ENCODE results near the gene BRSK1. TPM values are rescaled to one million over a fixed set of nuclear protein-coding genes. Genes with fewer than 3 reads are reported as not detected.

Gene BRSK1
- total RNA-seq (2016; rRNA removed; fragmentation: Illumina TruSeq; extraction: Trizol) (0.18 TPM in 1 of 2 replicates, not detected in the other), polyA plus RNA-seq (2011; rRNA removed) (1.2 and 1.9 TPM in 2 replicates), polyA minus RNA-seq (2011; rRNA and poly(A)+ RNA removed; ENCODE audit: low replicate concordance) (0.72 and 1.3 TPM in 2 replicates), Bru-seq, nascent RNA (percentile 18 among the genes with signal in this experiment), BruChase-seq, experiment 1, labeled RNA remaining after a 6-hour chase (percentile 17 among the genes with signal in this experiment), BruChase-seq, experiment 2, labeled RNA remaining after a 2-hour chase (percentile 14 among the genes with signal in this experiment)
- total RNA-seq (2016; cell fraction: cytosol; rRNA removed; fragmentation: Illumina TruSeq; extraction: Trizol; ENCODE audit: low read depth), result not detected in 2 replicates
- 0.19 TPM in 1 of 2 replicates, not detected in the other for total RNA-seq (2016; cell fraction: insoluble cytoplasmic fraction; rRNA removed; fragmentation: Illumina TruSeq; extraction: Trizol)
- 0.10 and 0.25 TPM in 2 replicates for total RNA-seq (2016; cell fraction: membrane; rRNA removed; fragmentation: Illumina TruSeq; extraction: Trizol)
- 0.60 TPM in 1 of 2 replicates, not detected in the other for total RNA-seq (2016; cell fraction: nucleus; rRNA removed; fragmentation: Illumina TruSeq; extraction: Trizol)
- polyA plus RNA-seq (2011; cell fraction: cytosol; rRNA removed), result 0.75 and 1.1 TPM in 2 replicates
- polyA plus RNA-seq (2011; cell fraction: nucleus; rRNA removed), result 8.1 and 12.7 TPM in 2 replicates
- 0.74 and 1.1 TPM in 2 replicates for polyA plus RNA-seq (2012)
- polyA plus RNA-seq (2016; cell fraction: cytosol; fragmentation: Illumina TruSeq; extraction: Trizol; ENCODE audit: low read depth), result 0.14 and 0.17 TPM in 2 replicates
- 0.20 and 0.44 TPM in 2 replicates for polyA plus RNA-seq (2016; cell fraction: insoluble cytoplasmic fraction; fragmentation: Illumina TruSeq; extraction: Trizol; ENCODE audit: low read depth)
- polyA plus RNA-seq (2016; cell fraction: membrane; fragmentation: Illumina TruSeq; extraction: Trizol; ENCODE audit: low read depth), result 0.09 and 0.25 TPM in 2 replicates
- polyA plus RNA-seq (2016; cell fraction: nucleus; fragmentation: Illumina TruSeq; extraction: Trizol; ENCODE audit: insufficient read depth, low read depth), result 0.68 and 0.79 TPM in 2 replicates
- not detected in 2 replicates for polyA minus RNA-seq (2011; cell fraction: cytosol; rRNA and poly(A)+ RNA removed)
- 1.0 and 1.2 TPM in 2 replicates for polyA minus RNA-seq (2011; cell fraction: nucleus; rRNA and poly(A)+ RNA removed)
- long read RNA-seq, experiment 1, result 0 reads
- long read RNA-seq, experiment 2, partial matches to known transcripts, result 1 of 2 reads
- long read RNA-seq, experiment 2, other reads (novel, unspliced or antisense), result 1 of 2 reads

DNA sequence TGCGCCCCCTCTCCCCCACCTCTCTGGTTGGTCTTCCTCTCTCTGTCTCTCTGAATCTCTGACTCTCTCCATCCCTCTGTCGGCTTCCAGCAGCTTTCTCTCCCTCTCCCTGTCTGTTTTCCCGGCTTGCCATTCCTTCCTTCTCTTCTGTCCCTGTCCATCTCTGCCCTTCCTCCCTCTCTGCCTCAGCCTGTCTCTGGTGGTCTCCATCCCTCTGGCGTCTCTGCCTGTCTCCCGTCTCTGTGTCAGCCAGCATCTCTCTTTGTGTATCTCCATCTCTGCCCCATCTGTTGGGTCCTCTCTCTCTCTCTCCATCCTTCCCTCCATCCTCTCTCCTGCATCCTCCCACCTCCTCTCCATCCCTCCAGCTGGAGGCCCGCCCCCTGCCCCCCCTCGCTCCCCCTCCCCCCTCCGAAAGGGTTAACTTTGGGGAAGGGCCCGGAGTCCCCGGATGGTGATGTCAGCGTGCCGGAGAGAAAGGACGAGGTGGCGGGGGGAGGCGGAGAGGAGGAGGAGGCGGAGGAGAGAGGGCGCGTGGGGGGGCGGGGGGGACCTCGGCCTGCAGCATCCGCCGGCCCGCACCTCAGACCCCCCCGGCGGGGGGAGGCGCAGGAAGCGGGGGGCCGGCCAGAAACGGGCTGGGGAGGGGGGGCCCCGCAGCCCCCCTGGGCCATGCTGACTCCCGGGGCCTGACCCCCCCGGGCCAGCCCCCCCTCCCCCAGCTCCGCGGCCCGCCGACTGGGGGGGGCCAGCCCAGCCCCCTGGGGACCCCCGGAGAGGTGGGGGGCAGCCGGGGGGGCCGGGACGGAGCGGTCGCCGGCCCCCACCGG lies at the start of gene BRSK1:
TSS of gene BRSK1 (plus strand) at position 450 of the 830 bp plus-strand sequence. CDS start 446 bp downstream, outside the sequence.
- no peak within 1 kb of the TSS for H3K27ac ChIP-seq (ENCODE audit: extremely low read length, insufficient read depth, low read length)
- no peaks in the 10 kb centered on the region for H3K36me3 ChIP-seq (replicated peaks in 1 of 2; ENCODE audit: control insufficient read depth in 1 of 2, insufficient read depth in 2 of 2, low read length in 2 of 2)
- ATAC-seq, result no peak
- in situ Hi-C loops (cut with HindIII; ENCODE audit: extremely low pct_ligation_motif_present, low pct_unique_long_range_greater_than_20kb) (no loop called here), intact Hi-C loops (cut with micrococcal nuclease; ENCODE audit: unreplicated experiment) (no loop called here)
- no peaks in the 10 kb centered on the region for H3K9me3 ChIP-seq (ENCODE audit: low read length)
- H3K9ac ChIP-seq (ENCODE audit: insufficient read depth, low read depth, low read length), result no peak within 1 kb of the TSS
- ChIA-PET CTCF (ENCODE audit: low intra/inter-chr PET ratio, low total read pairs) (no interaction called here), POLR2A (no interaction called here)
- H3K79me2 ChIP-seq (ENCODE audit: insufficient read depth, low read length), result peaks cover 6% of the 10 kb centered on the region
- WGBS (ENCODE audit: low lambda C conversion rate), result 11% methylated on average over 18 of the region's 44 CpGs
- TF ChIP-seq ZNF652 (CRISPR knock-in tag; IDR thresholded peaks at IDR 0.05; ENCODE audit: borderline replicate concordance, low read depth), result peak; percentile 64
- TF ChIP-seq, protein P1, sequence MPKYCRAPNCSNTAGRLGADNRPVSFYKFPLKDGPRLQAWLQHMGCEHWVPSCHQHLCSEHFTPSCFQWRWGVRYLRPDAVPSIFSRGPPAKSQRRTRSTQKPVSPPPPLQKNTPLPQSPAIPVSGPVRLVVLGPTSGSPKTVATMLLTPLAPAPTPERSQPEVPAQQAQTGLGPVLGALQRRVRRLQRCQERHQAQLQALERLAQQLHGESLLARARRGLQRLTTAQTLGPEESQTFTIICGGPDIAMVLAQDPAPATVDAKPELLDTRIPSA (CRISPR knock-in tag; IDR thresholded peaks at IDR 0.05; ENCODE audit: borderline replicate concordance), result no peak
- TF ChIP-seq STAT5B (CRISPR knock-in tag; IDR thresholded peaks at IDR 0.05), result no peak
- H3K4me2 ChIP-seq (ENCODE audit: low read depth, low read length), result no peak within 1 kb of the TSS
- H2AFZ ChIP-seq (ENCODE audit: low read length), result no peak within 1 kb of the TSS
- H3K4me1 ChIP-seq (ENCODE audit: insufficient read depth, low read length), result peaks cover 44% of the 10 kb centered on the region
- no peak within 1 kb of the TSS for H3K4me3 ChIP-seq (replicated peaks in 1 of 3; ENCODE audit: insufficient read depth in 1 of 3, low read depth in 2 of 3, low read length in 3 of 3)
- H4K20me1 ChIP-seq (ENCODE audit: insufficient read depth, low read length), result no peaks in the 10 kb centered on the region
- H3K27me3 ChIP-seq (ENCODE audit: control insufficient read depth in 1 of 2, insufficient read depth in 2 of 2, low read length in 2 of 2), result peaks cover 0 to 26% of the 10 kb centered on the region in 2 experiments; a peak in 4 of 5 replicates
- no TSS peak for BruUV-seq (replicated peaks)
- no peak for FAIRE-seq
- DNase-seq (ENCODE audit: low spot score), result no peak
